GM12892 (cell line): Measurements from ENCODE around the gene TFPI.

Source experiments
- POLR2A ChIP-seq: IDR thresholded peaks from 2 replicates; pipeline ENCODE4 v1.6.1; 2011; ENCODE audit warnings: low read depth, low read length, control low read depth
- POLR2AphosphoS5 ChIP-seq: IDR thresholded peaks from 2 replicates; pipeline ENCODE4 v1.6.1; 2011; ENCODE audit warnings: low read depth, low read length, control low read depth

DNA sequence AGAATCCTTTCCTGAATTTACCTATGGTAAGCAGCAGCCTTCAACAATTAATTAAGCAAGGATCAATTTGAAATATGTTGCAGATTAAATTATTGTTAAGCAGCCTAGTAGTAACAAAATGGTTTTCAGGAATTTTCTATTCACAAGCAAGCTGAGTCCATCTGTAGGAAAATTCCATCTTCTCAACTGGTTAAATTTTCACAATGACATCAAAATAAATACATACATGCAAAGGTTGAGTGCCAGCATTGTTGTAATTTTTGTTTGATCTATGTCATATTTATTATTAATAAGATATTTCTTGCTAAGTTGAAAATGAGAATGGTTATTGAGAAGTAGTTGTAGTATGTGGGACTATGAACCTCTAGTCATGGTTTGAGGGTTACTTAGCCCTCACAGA lies 15.3 kb upstream of the TFPI start:
- TF ChIP-seq POLR2A (no peak), POLR2AphosphoS5 (no peak)
